HG03039 (cell line): ENCODE data around the gene PLCG2.
"Not testable (repeated sequence)": the region's sequence is repeated elsewhere in the genome, so short reads cannot be mapped to it uniquely, and the experiment has no call there.

Experiments
- ATAC-seq: cut with Tn5 transposase; IDR thresholded peaks from one replicate; pipeline ENCODE4 v1.9.1; 2021; ENCODE audit warnings: mild to moderate bottlenecking, moderate library complexity; ENCODE audit not compliant: unreplicated experiment

Gene PLCG2

DNA sequence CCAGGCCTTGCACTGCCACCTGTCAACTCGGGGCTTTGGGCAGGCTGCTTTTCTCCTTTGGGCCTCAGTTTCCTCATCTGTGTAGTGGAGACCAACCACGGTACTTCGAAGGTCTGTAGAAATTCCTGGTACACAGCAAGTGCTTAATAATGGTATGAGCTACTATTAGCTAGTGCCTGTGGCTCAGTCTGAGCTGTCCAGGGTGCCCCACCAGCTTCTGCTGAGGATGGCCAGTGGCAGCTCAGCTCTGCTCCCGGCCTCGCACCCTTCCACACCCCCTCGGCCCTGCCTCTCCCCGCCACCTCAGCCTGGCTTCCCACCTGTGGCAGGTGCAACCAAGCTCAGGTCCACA is 26.2 kb upstream of the PLCG2 start:
- no peak for ATAC-seq

DNA sequence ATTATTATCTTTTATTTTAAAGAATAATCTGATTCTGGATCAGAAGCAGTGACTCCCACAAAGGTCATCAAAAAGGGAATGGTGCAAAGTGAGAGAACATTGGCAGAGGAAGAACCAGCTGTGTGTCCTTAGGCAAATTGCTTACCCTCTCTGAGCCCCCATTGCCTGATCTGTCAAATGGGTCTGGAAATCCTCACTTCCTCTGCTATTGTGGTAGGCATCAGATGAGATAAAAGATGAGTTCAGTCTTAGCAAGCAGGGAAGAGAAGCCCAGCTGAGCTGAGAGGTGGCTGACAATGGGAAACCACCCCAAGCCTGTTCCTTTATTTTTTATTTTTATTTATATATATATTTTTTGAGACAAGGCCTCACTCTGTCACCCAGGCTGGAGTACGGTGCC is 24.2 kb upstream of the PLCG2 start:
- no peak for ATAC-seq

DNA sequence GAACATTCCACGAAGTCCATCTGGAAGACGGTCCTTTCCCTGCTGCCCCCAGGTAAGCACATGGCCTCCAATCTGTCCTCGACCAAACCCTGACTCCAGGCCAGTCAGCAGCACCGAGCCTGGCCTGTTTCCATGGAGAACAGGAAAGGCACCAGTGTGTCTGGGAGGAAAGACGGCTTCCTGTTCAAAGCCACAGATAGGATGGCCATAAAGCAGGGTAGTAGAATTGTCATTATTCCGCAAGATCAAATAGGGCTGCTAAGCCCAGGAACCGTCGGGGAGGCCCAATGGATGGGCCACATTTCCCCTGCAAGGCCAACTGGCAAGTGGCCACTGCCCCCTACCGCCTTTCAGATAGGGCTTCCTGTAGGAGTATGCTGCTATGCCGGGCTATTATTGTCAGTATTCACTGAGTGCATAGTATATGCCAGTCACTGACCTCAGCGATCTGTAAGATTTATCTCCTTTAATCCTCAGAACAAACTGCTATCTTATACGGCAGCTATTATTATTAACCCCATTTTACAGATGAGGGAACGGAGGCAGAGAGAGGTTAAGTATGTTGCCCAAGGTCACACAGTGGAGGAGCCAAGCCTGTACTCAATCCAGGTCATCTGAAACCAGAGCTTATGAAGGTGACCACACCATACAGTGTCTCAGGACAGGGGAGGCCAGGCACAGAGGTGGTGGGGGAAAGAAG is 23.0 kb upstream of the PLCG2 start:
- ATAC-seq = no peak

DNA sequence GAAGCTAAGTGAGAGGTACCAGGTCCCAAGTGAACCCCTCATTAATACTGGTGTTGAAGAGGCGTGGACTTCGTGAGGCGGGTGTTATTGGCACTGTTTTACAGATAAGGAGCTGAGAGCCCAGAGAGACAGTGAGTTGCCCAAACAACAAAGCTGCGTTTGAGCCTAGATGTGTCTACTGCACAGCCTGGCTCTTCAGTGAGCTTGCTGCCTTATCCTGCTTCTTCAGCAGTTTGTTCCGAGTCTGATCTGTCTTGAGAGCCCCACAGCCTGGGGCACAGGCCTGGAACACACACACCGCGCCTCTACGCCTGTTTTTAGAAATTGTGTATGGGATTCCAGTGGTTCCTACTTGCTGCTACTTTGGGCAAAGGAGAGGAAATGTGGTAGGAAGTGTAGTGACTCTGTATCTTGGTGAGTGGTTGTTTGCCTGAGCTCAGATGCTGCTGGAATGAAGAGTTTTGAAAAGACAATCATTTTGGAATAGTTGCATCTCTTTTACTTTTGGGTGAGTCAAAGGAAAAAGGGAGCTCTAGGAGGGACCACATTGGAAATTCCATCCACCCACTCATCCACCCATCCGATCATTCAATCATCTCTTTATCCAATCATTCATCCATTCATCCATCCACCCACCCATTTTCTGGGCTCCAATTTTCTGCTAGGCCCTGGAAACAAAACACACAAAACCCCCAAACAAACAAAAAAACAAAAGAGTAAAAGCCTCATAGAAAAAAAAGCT is 22.3 kb upstream of the PLCG2 start:
- ATAC-seq = no peak

DNA sequence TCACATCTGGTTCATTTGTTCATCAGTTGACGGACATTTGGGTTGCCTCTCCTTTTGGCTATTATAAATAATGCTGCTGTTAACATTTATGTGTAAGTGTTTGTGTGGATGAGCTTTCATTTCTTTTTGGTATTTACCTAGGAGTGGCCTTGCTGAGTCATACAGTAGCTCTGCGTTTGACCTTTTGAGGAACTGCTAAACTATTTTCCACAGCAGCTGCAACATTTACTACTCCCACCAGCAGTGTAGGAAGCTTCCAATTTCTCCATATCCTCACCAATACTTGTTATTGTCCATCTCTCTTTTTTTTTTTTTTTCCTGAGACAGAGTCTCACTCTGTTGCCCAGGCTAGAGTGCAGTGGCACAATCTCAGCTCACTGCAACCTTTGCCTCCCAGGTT is 20.7 kb upstream of the PLCG2 start:
- ATAC-seq = no peak

DNA sequence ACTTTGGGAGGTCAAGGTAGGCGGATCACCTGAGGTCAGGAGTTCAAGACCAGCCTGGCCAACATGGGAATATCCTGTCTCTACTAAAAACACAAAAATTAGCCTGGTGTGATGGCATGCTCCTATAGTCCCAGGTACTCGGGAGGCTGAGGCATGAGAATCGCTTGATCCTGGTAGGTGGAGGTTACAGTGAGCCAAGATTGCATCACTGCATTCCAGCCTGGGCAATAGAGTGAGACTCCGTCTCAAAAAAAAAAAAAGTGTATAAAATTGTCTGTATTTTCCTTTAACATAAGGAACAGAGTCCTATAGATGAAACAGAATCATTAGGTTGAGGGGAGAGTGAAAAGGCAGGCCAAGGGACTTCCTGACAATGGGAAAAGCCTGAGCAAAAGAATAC is 16.8 kb upstream of the PLCG2 start:
- not testable (repeated sequence) for ATAC-seq

DNA sequence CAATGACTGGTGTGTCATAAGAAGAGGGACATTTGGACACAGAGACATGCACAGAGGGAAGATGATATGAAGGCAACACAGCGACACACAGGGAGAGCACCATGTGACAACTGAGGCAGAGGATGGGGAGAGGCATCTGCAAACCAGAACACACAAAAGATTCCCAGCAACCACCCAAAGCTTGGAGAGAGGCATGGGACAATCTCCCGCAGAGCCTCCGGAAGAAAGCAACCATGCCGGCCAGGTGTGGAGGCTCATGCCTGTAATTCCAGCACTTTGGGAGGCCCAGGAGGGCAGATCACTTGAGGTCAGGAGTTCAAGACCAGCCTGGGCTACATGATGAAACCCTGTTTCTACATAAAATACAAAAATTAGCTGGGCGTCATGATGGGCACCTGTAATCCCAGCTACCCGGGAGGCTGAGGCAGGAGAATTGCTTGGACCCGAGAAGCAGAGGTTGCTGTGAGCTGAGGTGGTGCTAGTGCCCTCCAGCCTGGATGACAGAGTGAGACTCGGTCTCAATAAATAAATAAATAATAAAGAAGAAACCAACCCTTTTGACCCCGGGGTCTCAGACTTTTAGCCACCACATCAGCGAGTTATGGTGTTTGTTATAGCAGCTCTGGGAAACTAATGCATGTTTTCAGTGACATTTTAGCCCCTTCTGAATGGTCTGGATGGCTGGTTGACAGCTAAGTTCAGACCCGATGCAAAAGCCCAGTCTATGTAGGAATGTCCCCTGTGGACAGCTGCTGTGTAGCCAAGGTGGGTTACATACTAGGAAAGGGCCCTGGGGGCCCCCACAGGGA is 13.8 kb upstream of the PLCG2 start:
- ATAC-seq = no peak

DNA sequence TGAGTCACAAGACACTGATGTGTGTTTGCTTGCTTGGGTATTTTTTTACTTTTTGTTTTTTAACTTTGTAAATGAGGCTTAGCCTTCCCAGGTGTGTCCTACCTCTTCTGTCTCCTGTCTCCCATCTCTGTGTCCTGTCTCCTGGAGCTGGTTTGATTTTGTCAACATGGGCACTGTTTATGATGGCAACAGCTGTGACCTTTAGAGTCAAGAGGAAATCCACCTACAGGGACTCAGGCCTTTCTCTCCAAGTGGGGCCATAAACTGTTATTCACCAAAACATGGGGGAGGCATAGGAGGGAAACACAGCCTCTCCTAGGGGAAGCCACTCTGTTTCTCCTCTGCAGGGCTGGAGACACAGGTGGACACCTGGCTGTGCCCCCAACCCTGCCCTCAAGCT is 13.1 kb upstream of the PLCG2 start:
- ATAC-seq = no peak

DNA sequence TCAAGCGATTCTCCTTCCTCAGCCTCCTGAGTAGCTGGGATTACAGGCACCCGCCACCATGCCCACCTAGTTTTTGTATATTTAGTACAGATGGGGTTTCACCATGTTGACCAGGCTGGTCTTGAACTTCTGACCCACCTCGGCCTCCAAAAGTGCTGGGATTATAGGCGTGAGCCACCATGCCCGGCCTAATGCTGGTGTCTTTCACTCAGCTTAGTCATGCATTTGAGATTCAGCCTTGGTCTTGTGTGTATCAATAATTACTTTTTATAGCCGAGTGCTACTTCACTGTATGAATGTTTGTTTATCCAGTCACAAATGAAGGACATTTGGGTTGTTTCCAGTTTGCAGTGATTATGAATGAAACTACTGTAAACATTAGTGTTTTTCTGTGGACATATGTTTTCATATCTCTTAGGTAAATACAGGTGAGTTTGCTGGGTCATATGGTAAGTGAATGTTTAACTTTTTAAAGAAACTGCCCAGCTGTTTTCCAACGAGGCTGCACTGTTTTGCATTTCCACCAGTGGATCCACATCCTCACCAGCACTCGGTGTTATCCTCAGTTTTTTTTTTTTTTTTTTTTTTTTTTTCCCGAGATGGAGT is 11.0 kb upstream of the PLCG2 start:
- no peak for ATAC-seq

DNA sequence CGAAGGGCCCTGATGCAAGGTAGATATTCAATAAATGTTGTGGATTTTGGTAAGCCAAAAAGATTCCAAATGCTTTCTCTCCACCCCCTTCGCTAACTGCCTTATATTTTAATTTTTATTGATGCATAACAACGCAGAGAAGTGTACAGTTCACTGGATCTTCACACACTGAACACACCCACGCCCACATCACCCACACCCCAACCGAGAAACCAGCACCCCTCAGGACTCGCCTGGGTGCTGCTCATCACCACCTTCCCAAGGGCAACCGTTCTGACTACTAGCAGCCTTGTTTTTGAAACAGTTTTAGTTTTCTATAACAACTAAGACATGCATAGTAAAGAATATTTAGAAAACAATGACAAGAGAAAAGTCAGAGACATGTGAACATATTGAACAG is 9.1 kb upstream of the PLCG2 start:
- no peak for ATAC-seq

DNA sequence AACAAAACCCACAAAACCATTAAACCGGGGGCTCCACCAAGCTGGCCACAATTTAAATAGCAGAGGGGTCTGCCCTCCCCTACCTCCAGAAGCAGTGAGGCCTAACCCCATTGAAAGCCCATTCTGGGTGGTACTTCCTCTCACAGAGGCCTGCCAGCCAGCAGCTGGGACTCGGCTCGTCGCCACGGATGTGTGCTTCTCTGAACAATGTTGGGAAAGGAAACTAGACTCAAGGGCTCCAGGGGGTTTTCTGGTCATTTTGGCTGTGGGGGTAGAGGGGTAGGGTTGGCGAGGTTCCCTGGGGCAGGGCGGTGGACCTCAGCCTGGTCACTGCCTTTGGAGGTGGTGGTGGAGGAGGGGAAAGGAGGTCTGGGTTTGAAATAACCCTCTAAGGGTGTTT is 4.7 kb upstream of the PLCG2 start:
- ATAC-seq = no peak

DNA sequence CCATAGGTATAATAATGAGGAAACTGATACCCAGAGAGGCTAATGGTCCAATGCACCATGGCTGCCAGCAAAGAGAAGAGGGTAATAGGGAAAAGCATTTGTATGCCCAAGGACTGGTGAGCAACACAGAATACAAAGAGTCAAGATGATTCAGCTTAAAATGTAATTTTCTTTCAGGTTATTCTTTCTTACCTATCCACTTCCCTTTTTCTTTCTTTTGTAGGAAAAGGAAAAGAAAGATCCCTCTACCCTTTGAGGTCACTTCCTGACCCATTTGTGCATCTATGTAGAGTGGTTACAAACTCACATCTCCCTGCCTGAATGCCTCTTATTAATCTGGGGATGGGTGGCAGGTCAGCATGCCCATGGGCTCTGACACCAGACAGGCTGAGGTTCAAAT is 3.5 kb upstream of the PLCG2 start:
- no peak for ATAC-seq

DNA sequence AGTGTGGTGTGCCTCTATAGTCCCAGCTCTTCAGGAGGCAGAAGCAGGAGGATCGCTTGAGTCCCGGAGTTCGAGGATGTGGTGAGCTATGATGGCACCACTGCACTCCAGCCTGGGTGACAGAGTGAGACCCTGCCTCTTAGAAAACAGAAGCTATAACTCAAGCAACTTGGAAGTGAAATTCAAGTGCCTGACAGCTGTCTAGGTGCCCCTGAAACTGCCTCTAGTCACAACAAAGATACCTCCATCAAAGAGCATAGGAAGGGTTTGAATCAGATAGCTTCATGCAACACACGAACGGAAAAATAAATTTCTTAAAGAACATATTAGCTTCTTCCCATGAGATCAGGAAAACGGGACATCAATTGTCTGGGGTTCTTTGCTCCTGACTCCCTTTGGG is 860 bp upstream of the PLCG2 start:
- no peak for ATAC-seq

DNA sequence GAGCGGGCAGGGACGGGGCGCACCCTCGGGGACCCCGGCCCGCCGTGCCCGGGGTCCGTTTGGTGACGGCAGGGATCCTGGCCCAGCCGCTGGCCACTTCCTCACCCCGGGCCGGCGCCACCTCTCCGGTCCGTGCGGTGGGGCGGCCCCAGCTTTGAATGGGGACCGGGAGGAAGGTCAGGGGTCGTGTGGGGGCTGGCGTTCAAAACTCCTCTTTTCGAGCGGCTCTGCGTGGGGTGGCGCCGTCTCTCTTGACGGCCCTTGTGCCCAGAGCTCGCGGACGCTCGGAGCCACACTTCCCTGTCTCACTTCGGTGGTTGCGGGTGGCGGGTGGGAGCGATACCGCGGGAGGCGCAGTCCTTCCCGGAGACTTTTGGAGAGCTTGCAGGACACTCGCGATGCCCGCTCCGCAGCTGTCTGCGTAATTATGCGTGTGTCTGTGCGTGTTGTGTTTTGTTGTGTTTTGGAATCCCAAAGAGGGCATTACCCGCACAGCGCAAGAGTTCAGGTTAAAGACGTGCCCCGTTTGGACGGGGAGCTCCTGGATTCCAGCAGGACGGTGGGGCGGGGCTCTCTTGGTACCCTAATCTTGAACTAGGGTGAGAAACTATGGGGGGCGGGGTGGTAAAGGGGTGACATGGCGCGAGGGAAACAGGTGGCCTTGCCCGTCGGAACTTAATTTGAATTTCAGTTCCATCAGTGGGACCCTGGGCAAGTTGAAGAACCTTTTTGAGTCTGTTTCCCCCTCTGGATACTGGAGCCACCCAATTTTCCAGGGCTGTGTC is 637 bp downstream of the PLCG2 start:
- ATAC-seq = peak; percentile 8

DNA sequence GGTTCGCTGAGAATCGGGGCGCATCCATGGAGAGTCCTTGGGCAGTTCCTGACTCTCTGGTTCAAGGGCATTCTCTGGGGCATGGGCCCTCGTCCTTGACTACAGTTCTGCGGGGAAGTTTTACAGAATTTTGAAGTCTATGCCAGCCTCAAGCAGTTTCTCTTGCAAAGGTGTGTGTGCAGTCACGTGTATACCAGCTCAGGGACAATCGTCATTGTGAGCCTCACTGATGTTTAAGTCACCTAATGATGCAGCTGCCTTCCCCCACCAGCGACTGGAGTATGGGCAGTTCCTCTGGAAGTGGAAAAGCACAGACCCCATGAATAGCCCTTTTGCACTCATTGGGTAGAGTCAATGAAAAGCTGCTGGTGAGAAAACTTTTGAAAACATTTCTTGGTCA is 1.3 kb downstream of the PLCG2 start:
- no peak for ATAC-seq

DNA sequence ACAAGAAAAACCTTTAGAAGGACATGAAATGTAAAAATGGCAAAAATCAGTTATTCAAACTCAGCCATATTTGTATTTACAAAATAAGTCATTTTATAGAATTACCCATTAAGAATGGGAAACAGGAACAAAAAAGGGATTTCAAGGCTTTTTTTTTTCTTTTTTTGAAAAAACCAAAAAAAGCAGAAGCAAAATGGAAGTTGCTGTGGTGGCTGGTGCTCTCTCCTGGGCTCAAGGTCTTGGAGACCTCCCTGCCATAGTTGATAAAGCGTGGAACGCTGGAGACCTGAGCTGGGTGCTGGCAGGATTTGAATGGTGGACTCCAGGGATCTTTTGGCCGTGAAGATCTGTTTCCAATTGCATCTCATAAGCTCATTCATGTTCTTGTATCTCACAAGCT is 3.1 kb downstream of the PLCG2 start:
- ATAC-seq = no peak

DNA sequence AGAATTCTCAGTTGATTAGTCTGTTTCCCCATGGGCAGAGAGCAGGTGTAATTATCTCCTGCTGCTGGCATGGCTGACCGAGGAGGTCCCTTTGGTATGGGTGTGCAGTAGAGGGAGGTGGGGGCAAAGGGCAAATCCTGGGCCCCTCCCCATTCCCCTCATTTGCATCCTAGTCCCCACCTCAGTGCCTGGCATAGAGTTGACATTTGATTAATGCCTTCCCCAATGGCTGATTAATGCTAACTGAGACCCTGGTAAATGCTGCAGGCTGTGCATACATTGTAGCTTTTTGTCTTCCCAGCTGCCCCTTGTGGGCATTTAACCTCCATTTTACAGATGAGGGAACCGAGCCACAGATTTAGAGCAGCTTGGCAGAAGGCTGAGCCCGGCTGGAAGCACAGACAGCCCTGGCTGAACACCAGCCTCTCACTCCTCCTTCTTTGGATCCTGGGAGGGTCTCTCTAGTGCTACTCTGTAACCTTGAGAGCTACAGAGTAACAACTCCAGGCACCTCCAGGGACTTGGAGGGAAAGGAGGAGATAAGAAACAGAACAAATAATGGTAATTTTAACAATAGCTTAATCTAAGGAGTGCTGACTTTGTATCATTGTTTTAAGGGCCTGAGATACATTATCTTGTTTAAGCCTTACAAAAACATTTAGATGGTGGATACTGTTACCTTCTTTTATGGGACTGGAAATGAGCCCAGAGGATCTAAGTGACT is 5.1 kb downstream of the PLCG2 start:
- ATAC-seq = no peak

DNA sequence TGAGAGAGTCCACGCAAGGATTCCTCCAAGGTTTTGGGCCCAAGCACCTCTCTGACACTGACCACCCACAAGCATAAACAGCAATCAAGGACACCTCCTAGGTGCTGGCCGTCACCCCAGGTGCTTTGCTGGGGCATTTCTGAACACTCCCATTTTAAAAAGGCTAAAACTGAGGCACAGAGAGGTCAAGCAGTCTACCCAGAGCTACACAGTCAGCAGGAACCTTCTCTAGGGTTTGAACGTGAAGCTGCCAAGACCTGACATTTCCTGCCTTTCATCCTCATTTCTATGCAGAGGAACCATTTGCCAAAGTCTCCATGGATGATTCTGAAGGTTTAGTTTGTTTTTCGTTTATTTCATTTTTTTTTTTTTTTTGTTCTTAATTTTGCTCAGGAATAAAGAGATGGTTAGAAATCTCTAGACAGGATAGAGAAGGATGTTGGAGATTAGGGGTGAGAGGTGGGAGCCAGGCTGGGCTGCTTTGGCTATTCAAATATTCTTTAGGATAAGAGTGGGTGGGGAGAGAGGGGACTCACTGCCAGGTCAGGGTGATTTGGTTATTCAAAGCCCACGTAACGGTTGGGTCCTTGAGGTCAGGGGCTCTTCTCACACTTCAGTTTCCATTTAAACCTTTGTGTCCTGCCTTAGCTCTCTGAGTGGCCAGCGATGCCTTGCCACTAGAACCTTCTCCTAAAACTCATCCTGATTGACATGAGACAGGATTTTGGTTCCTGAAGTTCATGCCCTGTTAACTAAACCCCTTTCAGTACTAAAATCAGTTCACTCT is 6.2 kb downstream of the PLCG2 start:
- no peak for ATAC-seq

DNA sequence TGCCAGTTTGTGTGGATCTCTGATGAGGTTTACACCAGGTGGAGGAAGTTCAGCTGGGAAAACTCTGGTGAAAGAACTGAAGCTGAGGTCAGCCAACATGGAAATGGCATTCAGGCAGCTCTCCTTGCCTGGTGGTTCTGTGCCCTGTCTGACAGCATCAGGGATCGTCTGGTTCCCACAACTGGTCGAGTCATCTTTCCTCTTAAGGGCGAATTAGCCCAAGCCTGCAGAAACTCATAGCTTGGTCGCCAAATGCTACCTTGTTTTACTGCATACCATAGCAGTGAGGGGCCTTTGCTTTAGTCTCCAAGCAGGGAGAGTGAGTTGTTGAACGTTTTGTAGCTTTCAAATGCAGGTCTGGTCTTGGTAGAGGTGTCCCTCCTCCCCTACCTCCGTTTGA is 7.2 kb downstream of the PLCG2 start:
- ATAC-seq = no peak
